WTC11 (cell line): ENCODE data around the gene UBE2G1. TPM values are rescaled to one million over a fixed set of nuclear protein-coding genes. Genes with fewer than 3 reads are reported as not detected.

Experiments used
- ATAC-seq: fragments of 200-7000 bp; cut with Tn5 transposase; 2 replicates; pipeline ENCODE4 v1.10.0; 2021; ENCODE audit warnings: mild to moderate bottlenecking, moderate library complexity
- CTCF ChIA-PET: fragments of 300-600 bp; sonication (Branson Sonifier 250); formaldehyde crosslinking; loops from one replicate; lab custom pipeline; 2021; ENCODE audit warnings: antibody characterized with exemption; lab: Charles Lee
- POLR2A ChIA-PET: fragments of 350-600 bp; sonication (Branson Sonifier 250); formaldehyde crosslinking; loops from one replicate; lab custom pipeline; 2021; ENCODE audit warnings: antibody characterized with exemption; lab: Charles Lee
- DNase-seq: peaks from one replicate; pipeline ENCODE4 v3.0.0; 2021; ENCODE audit warnings: low spot score
- H3K27ac Mint-ChIP-seq: 2 replicates; pipeline ENCODE4 v1.8.0; 2021; ENCODE audit warnings: mixed read lengths
- H3K27me3 Mint-ChIP-seq: 2 replicates; pipeline ENCODE4 v1.8.0; 2021; ENCODE audit warnings: low read depth, mild to moderate bottlenecking, moderate library complexity, mixed read lengths
- H3K36me3 Mint-ChIP-seq: 2 replicates; pipeline ENCODE4 v1.8.0; 2021; ENCODE audit warnings: mixed read lengths
- H3K4me1 Mint-ChIP-seq: 2 replicates; pipeline ENCODE4 v1.8.0; 2022; ENCODE audit warnings: mixed read lengths
- H3K4me3 Mint-ChIP-seq: 2 replicates; pipeline ENCODE4 v1.8.0; 2021; ENCODE audit warnings: mild to moderate bottlenecking, moderate library complexity, mixed read lengths
- H3K9me3 Mint-ChIP-seq: 2 replicates; pipeline ENCODE4 v1.8.0; 2021; ENCODE audit warnings: mixed read lengths
- ELF4 ChIP-seq: sonication (generic); formaldehyde crosslinking; IDR thresholded peaks from 2 replicates; pipeline ENCODE4 v1.8.1; 2022; ENCODE audit warnings: low read depth, mild to moderate bottlenecking, moderate library complexity, missing genetic modification reagents
- EMX1 ChIP-seq: fragments of 250-450 bp; sonication (Bioruptor Pico); IDR thresholded peaks from 2 replicates; pipeline ENCODE4 v1.8.0; 2021; ENCODE audit warnings: mild to moderate bottlenecking
- ESRRA ChIP-seq: sonication (generic); formaldehyde crosslinking; IDR thresholded peaks from 2 replicates; pipeline ENCODE4 v1.8.1; 2022; ENCODE audit warnings: mild to moderate bottlenecking, missing genetic modification reagents, borderline replicate concordance
- FOXP1 ChIP-seq: sonication (generic); formaldehyde crosslinking; IDR thresholded peaks from 2 replicates; pipeline ENCODE4 v1.8.0; 2022; ENCODE audit warnings: missing genetic modification reagents, mild to moderate bottlenecking, moderate library complexity, borderline replicate concordance
- GABPB1 ChIP-seq: sonication (generic); formaldehyde crosslinking; IDR thresholded peaks from 2 replicates; pipeline ENCODE4 v1.8.1; 2023; ENCODE audit warnings: mild to moderate bottlenecking, missing genetic modification reagents
- MYBL2 ChIP-seq: sonication (generic); formaldehyde crosslinking; IDR thresholded peaks from 2 replicates; pipeline ENCODE4 v1.8.1; 2023; ENCODE audit warnings: mild to moderate bottlenecking, moderate library complexity, missing genetic modification reagents
- NR3C1 ChIP-seq: sonication (generic); formaldehyde crosslinking; conservative IDR thresholded peaks from 2 replicates; pipeline ENCODE4 v1.8.1; 2023; ENCODE audit warnings: low read depth, mild to moderate bottlenecking, missing genetic modification reagents
- RELA ChIP-seq: sonication (generic); formaldehyde crosslinking; IDR thresholded peaks from 2 replicates; pipeline ENCODE4 v1.8.1; 2022; ENCODE audit warnings: missing genetic modification reagents, mild to moderate bottlenecking, borderline replicate concordance
- SP1 ChIP-seq: sonication (generic); formaldehyde crosslinking; conservative IDR thresholded peaks from 2 replicates; pipeline ENCODE4 v1.8.1; 2022; ENCODE audit warnings: missing genetic modification reagents
- ZNF263 ChIP-seq: sonication (generic); formaldehyde crosslinking; IDR thresholded peaks from 2 replicates; pipeline ENCODE4 v1.8.1; 2022; ENCODE audit warnings: low read depth, mild to moderate bottlenecking, moderate library complexity, missing genetic modification reagents
- ZNF396 ChIP-seq: fragments of 250-450 bp; sonication (Bioruptor Pico); IDR thresholded peaks from 2 replicates; pipeline ENCODE4 v1.8.0; 2021; ENCODE audit warnings: mild to moderate bottlenecking, moderate library complexity, borderline replicate concordance
- ZNF423 ChIP-seq: fragments of 250-450 bp; sonication (Bioruptor Pico); IDR thresholded peaks from 2 replicates; pipeline ENCODE4 v2.1.2; 2022; ENCODE audit warnings: mild to moderate bottlenecking, moderate library complexity
- total RNA-seq: library from RNA; stranded (reverse); gene quantifications from 3 replicates; pipeline ENCODE4 v1.2.3, GENCODE V29; 2021
- TF ChIP-seq, protein P1 (sequence below): fragments of 250-450 bp; sonication (Bioruptor Pico); conservative IDR thresholded peaks from 2 replicates; pipeline ENCODE4 v1.9.0; 2021; ENCODE audit warnings: mild to moderate bottlenecking
- TF ChIP-seq, protein P2 (sequence below): fragments of 250-450 bp; sonication (Bioruptor Pico); IDR thresholded peaks from 2 replicates; pipeline ENCODE4 v1.9.0; 2021; ENCODE audit warnings: mild to moderate bottlenecking
- TF ChIP-seq, protein P3 (sequence below): sonication (generic); formaldehyde crosslinking; IDR thresholded peaks from 2 replicates; pipeline ENCODE4 v1.8.0; 2023; ENCODE audit warnings: missing genetic modification reagents, mild to moderate bottlenecking, borderline replicate concordance
- TF ChIP-seq, protein P4 (sequence below): sonication (generic); formaldehyde crosslinking; IDR thresholded peaks from 2 replicates; pipeline ENCODE4 v1.8.1; 2023; ENCODE audit warnings: mild to moderate bottlenecking, moderate library complexity, missing genetic modification reagents
- TF ChIP-seq, protein P5 (sequence below): fragments of 250-450 bp; sonication (Bioruptor Pico); IDR thresholded peaks from 2 replicates; pipeline ENCODE4 v1.9.0; 2021; ENCODE audit warnings: mild to moderate bottlenecking
- TF ChIP-seq, protein P6 (sequence below): sonication (generic); formaldehyde crosslinking; IDR thresholded peaks from 2 replicates; pipeline ENCODE4 v1.8.1; 2023; ENCODE audit warnings: mild to moderate bottlenecking, missing genetic modification reagents
- TF ChIP-seq, protein P7 (sequence below): sonication (generic); formaldehyde crosslinking; conservative IDR thresholded peaks from 2 replicates; pipeline ENCODE4 v1.8.1; 2022; ENCODE audit warnings: mild to moderate bottlenecking, missing genetic modification reagents
- TF ChIP-seq, protein P8 (sequence below): sonication (generic); formaldehyde crosslinking; IDR thresholded peaks from 2 replicates; pipeline ENCODE4 v1.8.0; 2022; ENCODE audit warnings: mild to moderate bottlenecking, missing genetic modification reagents

Gene UBE2G1
- total RNA-seq, 1 experiment from 2014 or later: 177 TPM

DNA sequence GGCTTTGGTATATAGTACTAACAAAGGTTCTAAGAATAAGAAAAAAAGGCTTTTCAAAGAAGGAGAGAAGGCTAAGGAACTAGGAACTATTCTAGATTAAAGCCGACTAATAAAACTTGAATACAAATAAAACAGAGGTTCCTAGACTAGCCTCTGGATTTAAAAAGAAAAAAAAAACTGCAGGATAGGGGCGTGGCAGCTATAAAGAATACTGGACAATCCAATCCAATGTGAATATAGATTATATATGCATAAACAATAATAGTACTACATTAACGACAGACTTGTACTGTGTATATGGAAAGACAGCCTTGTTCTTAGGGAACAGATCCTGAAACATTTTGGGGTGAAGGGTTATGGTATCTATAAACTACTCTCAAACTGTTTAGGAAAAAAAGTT is 78.8 kb downstream of the UBE2G1 start:
- Mint-ChIP-seq H3K27ac (no peak overlapping the region), H3K9me3 (no peaks in the 10 kb centered on the region), H3K36me3 (peaks cover 39% of the 10 kb centered on the region), H3K4me1 (no peaks in the 10 kb centered on the region), H3K27me3 (no peaks in the 10 kb centered on the region)
- ChIA-PET CTCF (no interaction called here), POLR2A (no interaction called here)
- DNase-seq (no peak), ATAC-seq (no peak)
- TF ChIP-seq, protein P1, sequence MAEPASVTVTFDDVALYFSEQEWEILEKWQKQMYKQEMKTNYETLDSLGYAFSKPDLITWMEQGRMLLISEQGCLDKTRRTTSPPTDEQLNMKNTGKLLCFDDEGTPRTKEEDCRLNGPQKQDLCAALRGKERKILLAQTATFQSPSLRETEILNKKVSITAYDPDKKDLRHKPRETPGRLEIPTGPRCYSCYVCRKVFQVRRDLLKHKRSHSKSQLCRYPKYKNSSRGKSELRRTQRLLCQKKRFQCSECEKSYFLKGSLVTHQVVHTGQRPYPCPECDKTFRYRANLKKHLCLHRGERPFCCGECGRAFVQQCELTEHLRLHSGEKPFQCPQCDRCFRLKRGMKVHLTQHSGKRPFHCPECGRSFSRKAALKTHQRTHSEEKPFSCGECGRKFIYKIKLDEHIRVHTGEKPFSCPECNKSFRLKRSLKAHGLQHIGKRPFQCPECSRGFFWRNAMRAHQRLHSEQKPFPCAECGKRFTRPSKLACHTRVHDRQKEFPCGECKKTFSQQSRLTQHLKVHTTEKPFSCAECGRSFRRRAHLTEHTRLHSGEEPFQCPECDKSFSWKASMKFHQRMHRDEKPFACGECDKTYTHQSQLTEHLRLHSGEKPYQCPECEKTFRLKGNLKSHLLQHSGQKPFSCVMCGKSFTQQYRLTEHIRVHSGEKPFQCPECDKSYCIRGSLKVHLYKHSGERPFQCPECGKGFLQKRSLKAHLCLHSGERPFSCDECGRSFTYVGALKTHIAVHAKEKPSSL (CRISPR knock-in tag): no peak
- TF ChIP-seq, protein P2, sequence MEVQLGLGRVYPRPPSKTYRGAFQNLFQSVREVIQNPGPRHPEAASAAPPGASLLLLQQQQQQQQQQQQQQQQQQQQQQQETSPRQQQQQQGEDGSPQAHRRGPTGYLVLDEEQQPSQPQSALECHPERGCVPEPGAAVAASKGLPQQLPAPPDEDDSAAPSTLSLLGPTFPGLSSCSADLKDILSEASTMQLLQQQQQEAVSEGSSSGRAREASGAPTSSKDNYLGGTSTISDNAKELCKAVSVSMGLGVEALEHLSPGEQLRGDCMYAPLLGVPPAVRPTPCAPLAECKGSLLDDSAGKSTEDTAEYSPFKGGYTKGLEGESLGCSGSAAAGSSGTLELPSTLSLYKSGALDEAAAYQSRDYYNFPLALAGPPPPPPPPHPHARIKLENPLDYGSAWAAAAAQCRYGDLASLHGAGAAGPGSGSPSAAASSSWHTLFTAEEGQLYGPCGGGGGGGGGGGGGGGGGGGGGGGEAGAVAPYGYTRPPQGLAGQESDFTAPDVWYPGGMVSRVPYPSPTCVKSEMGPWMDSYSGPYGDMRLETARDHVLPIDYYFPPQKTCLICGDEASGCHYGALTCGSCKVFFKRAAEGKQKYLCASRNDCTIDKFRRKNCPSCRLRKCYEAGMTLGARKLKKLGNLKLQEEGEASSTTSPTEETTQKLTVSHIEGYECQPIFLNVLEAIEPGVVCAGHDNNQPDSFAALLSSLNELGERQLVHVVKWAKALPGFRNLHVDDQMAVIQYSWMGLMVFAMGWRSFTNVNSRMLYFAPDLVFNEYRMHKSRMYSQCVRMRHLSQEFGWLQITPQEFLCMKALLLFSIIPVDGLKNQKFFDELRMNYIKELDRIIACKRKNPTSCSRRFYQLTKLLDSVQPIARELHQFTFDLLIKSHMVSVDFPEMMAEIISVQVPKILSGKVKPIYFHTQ (CRISPR knock-in tag): no peak
- TF ChIP-seq, protein P3, sequence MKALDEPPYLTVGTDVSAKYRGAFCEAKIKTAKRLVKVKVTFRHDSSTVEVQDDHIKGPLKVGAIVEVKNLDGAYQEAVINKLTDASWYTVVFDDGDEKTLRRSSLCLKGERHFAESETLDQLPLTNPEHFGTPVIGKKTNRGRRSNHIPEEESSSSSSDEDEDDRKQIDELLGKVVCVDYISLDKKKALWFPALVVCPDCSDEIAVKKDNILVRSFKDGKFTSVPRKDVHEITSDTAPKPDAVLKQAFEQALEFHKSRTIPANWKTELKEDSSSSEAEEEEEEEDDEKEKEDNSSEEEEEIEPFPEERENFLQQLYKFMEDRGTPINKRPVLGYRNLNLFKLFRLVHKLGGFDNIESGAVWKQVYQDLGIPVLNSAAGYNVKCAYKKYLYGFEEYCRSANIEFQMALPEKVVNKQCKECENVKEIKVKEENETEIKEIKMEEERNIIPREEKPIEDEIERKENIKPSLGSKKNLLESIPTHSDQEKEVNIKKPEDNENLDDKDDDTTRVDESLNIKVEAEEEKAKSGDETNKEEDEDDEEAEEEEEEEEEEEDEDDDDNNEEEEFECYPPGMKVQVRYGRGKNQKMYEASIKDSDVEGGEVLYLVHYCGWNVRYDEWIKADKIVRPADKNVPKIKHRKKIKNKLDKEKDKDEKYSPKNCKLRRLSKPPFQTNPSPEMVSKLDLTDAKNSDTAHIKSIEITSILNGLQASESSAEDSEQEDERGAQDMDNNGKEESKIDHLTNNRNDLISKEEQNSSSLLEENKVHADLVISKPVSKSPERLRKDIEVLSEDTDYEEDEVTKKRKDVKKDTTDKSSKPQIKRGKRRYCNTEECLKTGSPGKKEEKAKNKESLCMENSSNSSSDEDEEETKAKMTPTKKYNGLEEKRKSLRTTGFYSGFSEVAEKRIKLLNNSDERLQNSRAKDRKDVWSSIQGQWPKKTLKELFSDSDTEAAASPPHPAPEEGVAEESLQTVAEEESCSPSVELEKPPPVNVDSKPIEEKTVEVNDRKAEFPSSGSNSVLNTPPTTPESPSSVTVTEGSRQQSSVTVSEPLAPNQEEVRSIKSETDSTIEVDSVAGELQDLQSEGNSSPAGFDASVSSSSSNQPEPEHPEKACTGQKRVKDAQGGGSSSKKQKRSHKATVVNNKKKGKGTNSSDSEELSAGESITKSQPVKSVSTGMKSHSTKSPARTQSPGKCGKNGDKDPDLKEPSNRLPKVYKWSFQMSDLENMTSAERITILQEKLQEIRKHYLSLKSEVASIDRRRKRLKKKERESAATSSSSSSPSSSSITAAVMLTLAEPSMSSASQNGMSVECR (CRISPR knock-in tag): no peak
- TF ChIP-seq, protein P4, sequence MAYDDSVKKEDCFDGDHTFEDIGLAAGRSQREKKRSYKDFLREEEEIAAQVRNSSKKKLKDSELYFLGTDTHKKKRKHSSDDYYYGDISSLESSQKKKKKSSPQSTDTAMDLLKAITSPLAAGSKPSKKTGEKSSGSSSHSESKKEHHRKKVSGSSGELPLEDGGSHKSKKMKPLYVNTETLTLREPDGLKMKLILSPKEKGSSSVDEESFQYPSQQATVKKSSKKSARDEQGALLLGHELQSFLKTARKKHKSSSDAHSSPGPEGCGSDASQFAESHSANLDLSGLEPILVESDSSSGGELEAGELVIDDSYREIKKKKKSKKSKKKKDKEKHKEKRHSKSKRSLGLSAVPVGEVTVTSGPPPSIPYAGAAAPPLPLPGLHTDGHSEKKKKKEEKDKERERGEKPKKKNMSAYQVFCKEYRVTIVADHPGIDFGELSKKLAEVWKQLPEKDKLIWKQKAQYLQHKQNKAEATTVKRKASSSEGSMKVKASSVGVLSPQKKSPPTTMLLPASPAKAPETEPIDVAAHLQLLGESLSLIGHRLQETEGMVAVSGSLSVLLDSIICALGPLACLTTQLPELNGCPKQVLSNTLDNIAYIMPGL (CRISPR knock-in tag): no peak
- TF ChIP-seq EMX1 (CRISPR knock-in tag) (no peak), ZNF263 (CRISPR knock-in tag) (no peak), FOXP1 (CRISPR knock-in tag) (no peak), NR3C1 (CRISPR knock-in tag) (no peak), GABPB1 (CRISPR knock-in tag) (no peak)
- TF ChIP-seq, protein P5, sequence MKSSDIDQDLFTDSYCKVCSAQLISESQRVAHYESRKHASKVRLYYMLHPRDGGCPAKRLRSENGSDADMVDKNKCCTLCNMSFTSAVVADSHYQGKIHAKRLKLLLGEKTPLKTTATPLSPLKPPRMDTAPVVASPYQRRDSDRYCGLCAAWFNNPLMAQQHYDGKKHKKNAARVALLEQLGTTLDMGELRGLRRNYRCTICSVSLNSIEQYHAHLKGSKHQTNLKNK (CRISPR knock-in tag): no peak
- TF ChIP-seq, all 79 proteins: peak for 0
- no peak overlapping the region for H3K4me3 Mint-ChIP-seq

DNA sequence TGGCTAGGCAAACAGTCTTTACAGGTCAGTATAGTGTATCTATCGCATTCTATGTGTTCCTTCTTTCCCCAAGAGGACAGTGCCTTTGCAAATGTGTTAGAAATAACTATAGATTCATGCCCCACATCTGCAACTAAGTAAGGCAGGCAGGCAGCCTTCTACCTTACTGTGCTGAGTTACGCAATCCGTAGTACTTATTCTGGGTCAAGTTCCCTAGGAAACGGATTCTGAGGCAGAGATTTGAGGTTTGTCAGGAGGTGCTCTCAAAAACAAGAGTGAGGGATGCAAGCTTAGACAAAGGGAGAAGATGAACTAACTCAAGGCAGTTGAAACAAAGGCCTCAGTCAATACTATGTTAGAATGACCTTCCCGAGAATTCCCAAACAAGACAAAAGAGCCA is 90.0 kb downstream of the UBE2G1 start:
- peak overlapping the region; percentile 88 for H3K27ac Mint-ChIP-seq
- no peak for DNase-seq
- no peaks in the 10 kb centered on the region for H3K27me3 Mint-ChIP-seq
- ATAC-seq: no peak
- peaks cover 51% of the 10 kb centered on the region for H3K36me3 Mint-ChIP-seq
- ChIA-PET POLR2A (no interaction called here), CTCF (no interaction called here)
- no peak overlapping the region for H3K4me3 Mint-ChIP-seq
- TF ChIP-seq MYBL2 (CRISPR knock-in tag) (no peak), SP1 (CRISPR knock-in tag) (no peak), ESRRA (no peak), RELA (CRISPR knock-in tag) (no peak), ZNF423 (CRISPR knock-in tag) (no peak), ELF4 (CRISPR knock-in tag) (no peak), ZNF396 (no peak)
- TF ChIP-seq, protein P6, sequence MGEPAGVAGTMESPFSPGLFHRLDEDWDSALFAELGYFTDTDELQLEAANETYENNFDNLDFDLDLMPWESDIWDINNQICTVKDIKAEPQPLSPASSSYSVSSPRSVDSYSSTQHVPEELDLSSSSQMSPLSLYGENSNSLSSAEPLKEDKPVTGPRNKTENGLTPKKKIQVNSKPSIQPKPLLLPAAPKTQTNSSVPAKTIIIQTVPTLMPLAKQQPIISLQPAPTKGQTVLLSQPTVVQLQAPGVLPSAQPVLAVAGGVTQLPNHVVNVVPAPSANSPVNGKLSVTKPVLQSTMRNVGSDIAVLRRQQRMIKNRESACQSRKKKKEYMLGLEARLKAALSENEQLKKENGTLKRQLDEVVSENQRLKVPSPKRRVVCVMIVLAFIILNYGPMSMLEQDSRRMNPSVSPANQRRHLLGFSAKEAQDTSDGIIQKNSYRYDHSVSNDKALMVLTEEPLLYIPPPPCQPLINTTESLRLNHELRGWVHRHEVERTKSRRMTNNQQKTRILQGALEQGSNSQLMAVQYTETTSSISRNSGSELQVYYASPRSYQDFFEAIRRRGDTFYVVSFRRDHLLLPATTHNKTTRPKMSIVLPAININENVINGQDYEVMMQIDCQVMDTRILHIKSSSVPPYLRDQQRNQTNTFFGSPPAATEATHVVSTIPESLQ (CRISPR knock-in tag): no peak
- TF ChIP-seq, protein P7, sequence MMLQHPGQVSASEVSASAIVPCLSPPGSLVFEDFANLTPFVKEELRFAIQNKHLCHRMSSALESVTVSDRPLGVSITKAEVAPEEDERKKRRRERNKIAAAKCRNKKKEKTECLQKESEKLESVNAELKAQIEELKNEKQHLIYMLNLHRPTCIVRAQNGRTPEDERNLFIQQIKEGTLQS (CRISPR knock-in tag): no peak
- TF ChIP-seq, protein P8, sequence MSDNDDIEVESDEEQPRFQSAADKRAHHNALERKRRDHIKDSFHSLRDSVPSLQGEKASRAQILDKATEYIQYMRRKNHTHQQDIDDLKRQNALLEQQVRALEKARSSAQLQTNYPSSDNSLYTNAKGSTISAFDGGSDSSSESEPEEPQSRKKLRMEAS (CRISPR knock-in tag): no peak
- TF ChIP-seq, all 79 proteins: peak for 0
- peaks cover 7% of the 10 kb centered on the region for H3K4me1 Mint-ChIP-seq
- H3K9me3 Mint-ChIP-seq: no peaks in the 10 kb centered on the region
